Measurements from ENCODE around the gene ASAP3.

DNA sequence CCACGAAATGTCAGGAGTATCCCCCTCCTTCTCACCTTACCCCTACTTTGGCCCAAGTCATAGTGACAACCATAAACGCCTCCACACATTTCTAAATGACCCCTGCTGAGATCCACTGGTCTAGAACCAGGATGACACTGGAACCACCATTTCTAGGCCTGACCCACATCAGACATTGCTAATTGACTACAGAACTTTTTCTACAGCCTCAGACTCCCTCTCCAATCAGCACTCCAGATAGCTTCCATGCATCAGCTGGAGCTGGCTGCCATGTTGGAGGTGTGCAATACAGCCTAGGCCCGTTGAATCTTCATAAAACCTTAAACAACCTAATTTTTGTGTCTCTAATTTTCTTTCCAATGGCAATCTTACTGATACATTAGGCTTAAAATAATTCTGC is 78.0 kb downstream of the ASAP3 start:
- TF ChIP-seq EZH2 (IDR thresholded peaks at IDR 0.05; ENCODE audit: borderline replicate concordance) (no peak), CTCF (IDR thresholded peaks at IDR 0.05; ENCODE audit: poor library complexity) (no peak), EZH2phosphoT487 (IDR thresholded peaks at IDR 0.05; ENCODE audit: low read depth, severe bottlenecking, unreplicated experiment) (no peak)

Measured in hepatocyte (in vitro differentiated cells).